T-helper 2 cell treated with Interferon-gamma antibody and Interleukin-4, amounts not matched to agents 100 ng/mL and 5 ng/mL, for 36 hours (primary cell): ENCODE data around the gene FBLN2. TPM values are rescaled to one million over a fixed set of nuclear protein-coding genes. Genes with fewer than 3 reads are reported as not detected.

ENCODE experiments used
- intact Hi-C: fragments of 100-400 bp; cut with micrococcal nuclease; formaldehyde crosslinking; loops from one replicate; pipeline ENCODE4 v1.15.1; 2023
- total RNA-seq: library from RNA; stranded (reverse); gene quantifications from 2 replicates; pipeline ENCODE4 v1.2.3, GENCODE V29; 2022

FBLN2 gene
- total RNA-seq, 1 donor from 2014 or later = not detected

DNA sequence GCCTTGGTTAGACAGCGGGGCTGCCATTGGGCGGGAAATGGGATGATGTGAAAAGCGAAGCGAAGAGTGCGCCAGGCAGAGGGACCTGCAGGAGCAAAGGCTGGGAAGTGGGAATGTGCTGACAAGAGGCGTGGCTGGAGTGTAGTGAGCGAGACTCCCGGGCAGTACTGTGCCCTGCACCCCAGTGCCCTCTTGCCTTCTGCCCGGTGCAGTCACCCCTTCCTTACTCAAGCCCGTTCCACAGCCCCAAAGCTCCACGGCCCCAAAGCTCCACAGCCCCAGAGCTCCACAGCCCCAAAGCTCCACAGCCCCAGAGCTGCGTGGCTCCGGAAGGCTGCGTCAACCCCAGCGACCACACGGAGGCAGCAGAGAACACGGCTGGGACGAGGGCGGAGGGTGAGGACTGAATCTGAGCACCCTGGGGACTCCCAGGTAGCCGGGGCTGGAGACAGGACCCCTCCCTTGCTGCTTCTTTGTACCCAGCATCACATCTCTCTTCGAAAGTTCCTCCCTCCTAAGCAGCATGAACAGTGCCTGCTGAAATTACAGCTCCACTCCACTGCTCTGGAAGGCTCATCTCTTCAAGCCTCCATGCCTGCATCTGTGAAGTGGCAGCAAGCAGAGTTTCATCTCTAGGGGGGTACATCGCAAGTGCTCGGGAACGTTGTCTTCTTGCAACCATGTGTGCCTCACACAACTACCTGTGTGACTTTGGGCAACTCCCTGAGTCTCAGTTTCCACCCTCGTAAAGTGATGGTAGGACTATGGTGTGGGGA, 108.9 kb downstream of the FBLN2 start:
- intact Hi-C loops = loop anchor here (1.0 to 10.0 kb wide), 3 partner anchors 222 to 467 kb away; partner anchors contain the start of genes CHCHD4, TMEM43 and WNT7A

- intact Hi-C loops = loop anchor here (1.0 to 10.0 kb wide), 2 partner anchors 222 to 466 kb away; partner anchors contain the start of genes CHCHD4, TMEM43 and WNT7A
Measured at GRCh38 chr3:13658681-13659080, 109.8 kb downstream of the FBLN2 start.

GRCh38 chr3:13659221-13659969, 110.5 kb downstream of the FBLN2 start:
- intact Hi-C loops = loop anchor here (10.0 kb wide), 1 partner anchor 465 kb away; the partner anchor contains the start of genes CHCHD4 and TMEM43

DNA sequence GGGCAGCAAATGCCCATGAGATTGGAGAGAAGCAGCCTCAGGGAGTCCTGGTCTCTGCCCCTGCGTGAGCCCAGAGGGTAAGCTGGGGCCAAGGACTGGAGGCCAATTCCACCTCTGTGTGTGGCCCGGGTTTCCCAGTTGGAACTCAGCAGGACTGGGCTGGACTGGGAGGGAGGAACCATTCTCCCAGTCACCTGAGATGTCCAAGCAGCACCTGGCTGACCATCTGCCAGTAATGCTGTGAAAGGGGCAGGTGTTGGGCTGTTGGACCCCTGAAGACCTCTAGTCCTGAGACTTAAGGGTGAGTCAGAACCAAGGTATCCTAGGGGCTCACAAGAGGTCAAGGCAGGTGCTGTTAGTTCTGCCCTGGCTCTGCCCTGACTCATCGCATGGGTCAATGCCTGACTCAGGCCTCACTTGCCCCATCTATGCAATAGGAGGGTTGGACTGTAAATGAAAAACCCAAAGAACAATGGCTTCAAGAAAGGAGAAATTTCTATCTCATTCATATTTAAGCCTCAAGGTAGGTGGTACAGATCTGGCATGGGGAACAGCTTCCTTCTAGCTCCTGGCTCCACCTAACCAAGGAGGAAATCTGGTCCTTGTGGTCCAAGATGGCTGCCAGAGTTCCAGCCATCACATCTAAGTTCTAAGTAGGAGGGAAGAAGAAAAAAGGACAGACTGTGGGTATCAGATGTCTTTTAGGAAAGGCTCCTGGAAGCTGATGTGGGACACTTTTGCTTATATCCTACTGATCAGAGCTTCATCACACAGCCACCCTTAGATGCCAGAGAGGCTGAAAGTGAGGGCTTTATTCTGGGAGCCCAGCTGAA, 111.3 kb downstream of the FBLN2 start:
- intact Hi-C loops = no loop called here

DNA sequence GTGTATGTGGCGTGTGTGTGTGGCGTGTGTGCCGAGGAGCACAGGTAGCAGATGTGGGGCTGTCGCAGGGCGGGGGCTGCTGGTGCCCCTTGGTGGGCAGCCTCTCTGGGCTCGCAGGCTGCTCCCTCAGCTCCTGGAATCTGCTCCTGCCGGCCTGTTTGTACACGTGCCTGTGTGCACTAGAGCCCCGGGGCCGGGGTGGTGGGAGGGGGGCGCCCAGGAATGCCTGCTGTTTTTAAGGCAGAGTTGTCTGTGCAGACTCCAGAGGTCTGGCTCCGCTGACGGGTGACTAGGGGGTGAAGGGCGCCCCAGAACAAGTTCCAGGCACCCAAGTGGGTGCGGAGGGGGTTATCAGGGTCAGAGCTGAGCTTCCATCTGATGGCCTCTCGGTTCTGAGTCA, 112.2 kb downstream of the FBLN2 start:
- intact Hi-C loops = no loop called here

- intact Hi-C loops = no loop called here
Measured at GRCh38 chr3:13662238-13662847, 113.4 kb downstream of the FBLN2 start.

GRCh38 chr3:13663781-13664535, 115.0 kb downstream of the FBLN2 start:
- intact Hi-C loops = no loop called here

- intact Hi-C loops = no loop called here
Measured at GRCh38 chr3:13665582-13666226, 116.8 kb downstream of the FBLN2 start.

- intact Hi-C loops = no loop called here
Measured at GRCh38 chr3:13666227-13666619, 117.3 kb downstream of the FBLN2 start.

DNA sequence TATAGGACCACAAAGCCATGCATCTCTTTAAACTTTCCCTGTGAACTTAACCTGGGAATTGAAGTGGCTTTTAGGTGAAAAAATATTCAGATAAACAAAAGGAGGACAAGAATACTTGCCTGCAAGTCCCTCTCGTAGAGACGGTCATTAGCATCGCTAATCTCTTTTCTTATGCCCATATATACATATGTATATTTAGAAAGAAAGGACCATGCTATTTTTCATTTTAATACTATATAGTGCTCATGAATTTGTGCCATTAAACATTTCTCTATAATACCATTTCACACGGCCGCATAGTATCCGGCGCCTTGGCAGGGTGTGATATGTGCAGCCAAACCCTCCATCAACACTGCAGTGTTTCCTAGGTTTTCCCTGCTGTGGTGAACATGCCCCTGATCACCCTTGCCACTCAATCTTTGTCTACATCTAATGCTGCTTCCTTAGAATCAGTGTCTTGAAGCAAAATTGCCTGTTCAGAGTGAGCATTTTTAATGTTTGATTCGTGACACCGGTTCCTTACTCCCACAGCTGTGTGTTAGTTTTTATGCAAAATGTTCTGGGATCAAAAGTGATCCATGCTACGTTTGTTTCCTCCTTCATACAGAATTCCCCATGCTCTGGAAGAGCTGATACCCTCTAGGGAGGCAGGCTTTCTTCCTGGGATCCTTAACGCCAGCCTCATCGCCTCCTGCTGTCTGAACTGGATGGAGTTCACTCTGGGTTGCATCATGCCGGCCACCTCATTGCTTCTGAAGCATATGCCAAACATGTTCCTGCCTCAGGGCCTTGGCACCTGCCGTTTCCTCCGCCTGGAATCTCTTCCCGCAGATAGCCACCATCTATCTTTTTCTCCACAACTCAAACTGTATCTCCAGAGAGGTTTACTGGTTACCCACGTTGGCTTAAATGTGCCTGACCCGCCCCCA, 118.1 kb downstream of the FBLN2 start:
- intact Hi-C loops = no loop called here

- intact Hi-C loops = no loop called here
Measured at GRCh38 chr3:13668136-13668535, 119.2 kb downstream of the FBLN2 start.

- intact Hi-C loops = no loop called here
Measured at GRCh38 chr3:13669457-13669856, 120.5 kb downstream of the FBLN2 start.

DNA sequence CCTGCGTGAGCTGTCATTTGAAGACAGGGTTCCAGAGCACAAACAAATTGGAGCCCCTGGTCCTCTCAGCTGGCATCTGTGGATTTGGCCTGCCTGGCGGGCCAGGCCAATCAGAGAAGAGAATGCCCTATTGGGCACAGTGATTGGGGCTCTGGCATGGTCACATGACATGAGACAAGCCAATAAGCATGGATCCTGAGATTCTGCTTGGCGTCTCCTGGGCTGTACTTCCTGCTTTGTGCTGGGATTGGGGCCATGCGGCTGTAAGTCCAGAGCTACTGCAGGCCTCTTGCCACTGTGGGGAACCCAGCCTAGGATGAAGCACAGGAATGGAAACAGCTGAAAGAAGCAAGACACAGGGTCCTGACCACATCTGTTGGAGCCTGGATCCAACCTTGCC, 121.4 kb downstream of the FBLN2 start:
- intact Hi-C loops = no loop called here

DNA sequence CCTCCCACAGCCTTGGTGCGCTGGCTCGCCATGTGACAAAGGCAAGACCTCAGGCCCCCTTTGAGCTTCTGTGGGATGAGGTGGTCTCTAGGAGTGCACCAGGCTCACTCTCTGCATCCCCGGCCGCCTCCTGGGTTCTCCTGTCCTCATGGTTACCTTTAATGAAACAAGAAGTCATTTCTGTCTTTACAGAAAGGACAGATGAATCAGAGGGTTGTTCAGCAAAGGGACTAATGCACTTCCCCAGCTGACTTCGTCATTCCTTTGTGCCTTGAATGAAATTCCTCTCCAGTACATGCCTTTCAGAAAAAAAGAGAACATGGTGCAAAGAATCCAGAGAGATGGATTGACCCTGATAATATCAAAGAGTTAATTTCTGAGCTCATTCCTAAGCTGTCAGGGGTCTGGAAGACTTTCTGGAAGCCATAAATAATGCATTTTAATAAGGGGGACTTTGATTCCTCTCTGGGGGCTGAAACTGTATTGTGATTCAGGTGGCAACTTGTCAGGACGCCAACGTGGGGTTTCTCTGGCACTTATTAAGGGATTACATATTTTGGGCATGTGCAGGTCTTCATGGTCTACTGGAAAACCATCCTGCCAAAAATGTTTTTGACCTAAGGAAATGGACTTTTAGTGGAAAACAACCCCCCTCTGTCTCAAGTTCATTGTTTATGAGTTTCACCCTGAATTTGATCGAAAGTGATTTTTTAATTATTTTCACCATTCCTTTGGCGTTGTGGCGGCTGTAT, 122.7 kb downstream of the FBLN2 start:
- intact Hi-C loops = no loop called here

GRCh38 chr3:13673207-13673606, 124.3 kb downstream of the FBLN2 start:
- intact Hi-C loops = no loop called here

DNA sequence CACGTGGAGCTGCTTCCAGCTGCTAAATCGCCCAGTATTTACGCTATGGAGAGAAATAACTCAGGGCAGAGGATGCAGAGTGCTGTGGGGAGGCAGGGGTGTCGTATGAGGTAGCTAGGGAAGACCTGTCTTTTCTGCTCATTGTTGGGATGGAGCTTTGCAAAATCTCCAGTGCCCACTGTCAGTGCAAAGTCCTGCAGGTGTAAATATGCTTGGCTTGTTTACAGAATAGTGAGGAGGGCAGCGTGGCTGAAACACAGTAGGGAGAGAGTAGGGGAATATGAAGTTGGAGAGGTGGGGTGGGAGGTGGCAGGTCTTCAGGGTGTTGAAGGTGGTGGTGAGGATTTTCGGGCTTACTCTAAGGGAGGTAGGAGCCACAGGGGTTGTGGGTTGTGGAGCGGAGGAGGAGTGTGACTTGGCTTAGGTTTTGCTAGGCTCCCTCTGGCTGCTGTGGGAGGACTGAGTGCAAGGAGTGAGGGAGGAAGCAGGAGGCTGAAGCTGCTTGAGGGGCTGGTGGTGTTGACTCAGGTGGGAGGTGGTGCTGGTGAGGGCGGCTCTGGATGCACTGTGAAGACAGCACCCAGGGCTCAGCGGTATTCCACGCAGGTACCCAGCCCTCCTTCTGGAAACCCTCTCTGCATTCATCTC, 125.7 kb downstream of the FBLN2 start:
- intact Hi-C loops = no loop called here

- intact Hi-C loops = no loop called here
Measured at GRCh38 chr3:13676356-13677017, 127.6 kb downstream of the FBLN2 start.
